ENCODE measurements around the gene CNIH1. TPM values are rescaled to one million over a fixed set of nuclear protein-coding genes. Genes with fewer than 3 reads are reported as not detected.
A peak's percentile ranks its signal among the peaks of the same experiment; 100 is the strongest.
"Not testable (repeated sequence)": the region's sequence is repeated elsewhere in the genome, so short reads cannot be mapped to it uniquely, and the experiment has no call there.

The CNIH1 gene
- total and polyA plus RNA-seq, 5 donors from 2014 or later, result 40.5 to 112 (median 94.5) TPM

GRCh38 chr14:54442961-54443360 lies 1.8 kb upstream of the CNIH1 start:
- ATAC-seq (ENCODE audit: low read depth in 2 of 2); H3K9me3 ChIP-seq (ENCODE audit: control insufficient read depth in 2 of 2, low read length in 2 of 2); H3K27ac Mint-ChIP-seq: not testable (repeated sequence)

GRCh38 chr14:54440476-54440872 lies 700 bp downstream of the CNIH1 start:
- peaks cover 9% of the 10 kb centered on the region for H3K36me3 Mint-ChIP-seq
- Histone ChIP-seq H3K36me3 (ENCODE audit: control insufficient read depth, insufficient read depth, low read length) (peaks cover 3% of the 10 kb centered on the region), H3K9me3 (ENCODE audit: control insufficient read depth in 2 of 2, low read length in 2 of 2) (no peaks in the 10 kb centered on the region), H3K27ac (ENCODE audit: insufficient read depth, low read length, poor library complexity, severe bottlenecking) (peak overlapping the region; percentile 74), H3K27me3 (ENCODE audit: control insufficient read depth, insufficient read depth, low read length) (no peaks in the 10 kb centered on the region), H3K4me1 (ENCODE audit: control insufficient read depth, insufficient read depth, low read length, poor library complexity, severe bottlenecking) (peaks cover 52% of the 10 kb centered on the region), H3K4me3 (ENCODE audit: low read depth, low read length) (peak overlapping the region; percentile 93)
- DNase-seq (no peak), ATAC-seq (ENCODE audit: low read depth in 2 of 2) (no peak)
- H3K4me3 Mint-ChIP-seq, result peak overlapping the region; percentile 85 to 97 (median 94)
- H3K27ac Mint-ChIP-seq, result peak overlapping the region; percentile 84 to 97 (median 90)
- peaks cover 10% of the 10 kb centered on the region for H3K27me3 Mint-ChIP-seq
- peaks cover 36 to 61% (median 48%) of the 10 kb centered on the region in 4 donors for H3K4me1 Mint-ChIP-seq
- H3K9me3 Mint-ChIP-seq, result peaks cover 0 to 2% (median 0%) of the 10 kb centered on the region in 7 donors

More at GRCh38 chr14:54442961-54443360, 1.8 kb upstream of the CNIH1 start:
- Mint-ChIP-seq H3K4me1 (peaks cover 17 to 38% (median 29%) of the 10 kb centered on the region in 4 donors), H3K27me3 (peaks cover 20% of the 10 kb centered on the region)
- H3K4me1 ChIP-seq (ENCODE audit: control insufficient read depth, insufficient read depth, low read length, poor library complexity, severe bottlenecking), result peaks cover 28% of the 10 kb centered on the region
- not testable (repeated sequence) for H3K27me3 ChIP-seq (ENCODE audit: control insufficient read depth, insufficient read depth, low read length); DNase-seq; H3K9me3 Mint-ChIP-seq; H3K36me3 ChIP-seq (ENCODE audit: control insufficient read depth, insufficient read depth, low read length); H3K36me3 Mint-ChIP-seq; H3K4me3 Mint-ChIP-seq; H3K4me3 ChIP-seq (ENCODE audit: low read depth, low read length); H3K27ac ChIP-seq (ENCODE audit: insufficient read depth, low read length, poor library complexity, severe bottlenecking)

GRCh38 chr14:54440037-54440436 lies 1.1 kb downstream of the CNIH1 start:
- Mint-ChIP-seq H3K4me3 (peak overlapping the region; percentile 85 to 97 (median 94)), H3K9me3 (peaks cover 0 to 2% (median 0%) of the 10 kb centered on the region in 7 donors), H3K27ac (peak overlapping the region; percentile 84 to 97 (median 90)), H3K4me1 (peaks cover 39 to 65% (median 52%) of the 10 kb centered on the region in 4 donors), H3K27me3 (peaks cover 10% of the 10 kb centered on the region), H3K36me3 (peaks cover 10% of the 10 kb centered on the region)
- no peak overlapping the region for H3K27ac ChIP-seq (ENCODE audit: insufficient read depth, low read length, poor library complexity, severe bottlenecking)
- peaks cover 3% of the 10 kb centered on the region for H3K36me3 ChIP-seq (ENCODE audit: control insufficient read depth, insufficient read depth, low read length)
- no peak for DNase-seq
- no peaks in the 10 kb centered on the region for H3K9me3 ChIP-seq (ENCODE audit: control insufficient read depth in 2 of 2, low read length in 2 of 2)
- peak overlapping the region; percentile 93 for H3K4me3 ChIP-seq (ENCODE audit: low read depth, low read length)
- peaks cover 55% of the 10 kb centered on the region for H3K4me1 ChIP-seq (ENCODE audit: control insufficient read depth, insufficient read depth, low read length, poor library complexity, severe bottlenecking)
- H3K27me3 ChIP-seq (ENCODE audit: control insufficient read depth, insufficient read depth, low read length), result no peaks in the 10 kb centered on the region
- ATAC-seq (ENCODE audit: low read depth in 2 of 2), result no peak

GRCh38 chr14:54438703-54439102 lies 2.5 kb downstream of the CNIH1 start:
- DNase-seq, result no peak
- Histone ChIP-seq H3K36me3 (ENCODE audit: control insufficient read depth, insufficient read depth, low read length) (peaks cover 10% of the 10 kb centered on the region), H3K4me1 (ENCODE audit: control insufficient read depth, insufficient read depth, low read length, poor library complexity, severe bottlenecking) (peaks cover 64% of the 10 kb centered on the region), H3K9me3 (ENCODE audit: control insufficient read depth in 2 of 2, low read length in 2 of 2) (no peaks in the 10 kb centered on the region), H3K27me3 (ENCODE audit: control insufficient read depth, insufficient read depth, low read length) (no peaks in the 10 kb centered on the region), H3K27ac (ENCODE audit: insufficient read depth, low read length, poor library complexity, severe bottlenecking) (no peak overlapping the region), H3K4me3 (ENCODE audit: low read depth, low read length) (no peak overlapping the region)
- peaks cover 15% of the 10 kb centered on the region for H3K36me3 Mint-ChIP-seq
- no peak for ATAC-seq (ENCODE audit: low read depth in 2 of 2)
- H3K4me1 Mint-ChIP-seq, result peaks cover 44 to 79% (median 63%) of the 10 kb centered on the region in 4 donors
- H3K27ac Mint-ChIP-seq, result no peak overlapping the region
- H3K9me3 Mint-ChIP-seq, result peaks cover 0 to 2% (median 0%) of the 10 kb centered on the region in 7 donors
- peak overlapping the region; percentile 7 to 97 (median 64) for H3K4me3 Mint-ChIP-seq
- H3K27me3 Mint-ChIP-seq, result peaks cover 6% of the 10 kb centered on the region

GRCh38 chr14:54437954-54438353 lies 3.2 kb downstream of the CNIH1 start:
- H3K27ac Mint-ChIP-seq; DNase-seq; H3K9me3 ChIP-seq (ENCODE audit: control insufficient read depth in 2 of 2, low read length in 2 of 2); H3K27ac ChIP-seq (ENCODE audit: insufficient read depth, low read length, poor library complexity, severe bottlenecking); ATAC-seq (ENCODE audit: low read depth in 2 of 2); H3K27me3 Mint-ChIP-seq; H3K9me3 Mint-ChIP-seq; H3K27me3 ChIP-seq (ENCODE audit: control insufficient read depth, insufficient read depth, low read length): not testable (repeated sequence)
- peaks cover 18% of the 10 kb centered on the region for H3K36me3 Mint-ChIP-seq
- peaks cover 50 to 86% (median 70%) of the 10 kb centered on the region in 4 donors for H3K4me1 Mint-ChIP-seq
- peaks cover 64% of the 10 kb centered on the region for H3K4me1 ChIP-seq (ENCODE audit: control insufficient read depth, insufficient read depth, low read length, poor library complexity, severe bottlenecking)
- H3K36me3 ChIP-seq (ENCODE audit: control insufficient read depth, insufficient read depth, low read length), result peaks cover 13% of the 10 kb centered on the region
- H3K4me3 Mint-ChIP-seq, result peak overlapping the region in 2 of 4 donors; percentile 51 to 85
- H3K4me3 ChIP-seq (ENCODE audit: low read depth, low read length), result peak overlapping the region; percentile 52

- Mint-ChIP-seq H3K4me3 (peak overlapping the region; percentile 2 to 79 (median 48)), H3K9me3 (no peaks in the 10 kb centered on the region), H3K36me3 (peaks cover 19% of the 10 kb centered on the region), H3K4me1 (peaks cover 55 to 82% (median 69%) of the 10 kb centered on the region in 4 donors), H3K27me3 (no peaks in the 10 kb centered on the region), H3K27ac (peak overlapping the region; percentile 16 to 77 (median 48))
- ATAC-seq (ENCODE audit: low read depth in 2 of 2) (peak; percentile 58 to 72), DNase-seq (peak in 2 of 3 donors; percentile 14 to 53)
- Histone ChIP-seq H3K27me3 (ENCODE audit: control insufficient read depth, insufficient read depth, low read length) (no peaks in the 10 kb centered on the region), H3K9me3 (ENCODE audit: control insufficient read depth in 2 of 2, low read length in 2 of 2) (no peaks in the 10 kb centered on the region), H3K27ac (ENCODE audit: insufficient read depth, low read length, poor library complexity, severe bottlenecking) (peak overlapping the region; percentile 45), H3K36me3 (ENCODE audit: control insufficient read depth, insufficient read depth, low read length) (peaks cover 26% of the 10 kb centered on the region), H3K4me1 (ENCODE audit: control insufficient read depth, insufficient read depth, low read length, poor library complexity, severe bottlenecking) (peaks cover 56% of the 10 kb centered on the region), H3K4me3 (ENCODE audit: low read depth, low read length) (peak overlapping the region; percentile 52)
Measured at GRCh38 chr14:54435500-54435981, 5.6 kb downstream of the CNIH1 start.

- no peak for DNase-seq
- Mint-ChIP-seq H3K36me3 (peaks cover 29% of the 10 kb centered on the region), H3K4me1 (peaks cover 14 to 22% (median 20%) of the 10 kb centered on the region in 4 donors), H3K27ac (peak overlapping the region in 1 of 3 donors; percentile 83), H3K9me3 (no peaks in the 10 kb centered on the region), H3K27me3 (no peaks in the 10 kb centered on the region), H3K4me3 (no peak overlapping the region)
- Histone ChIP-seq H3K9me3 (ENCODE audit: control insufficient read depth in 2 of 2, low read length in 2 of 2) (no peaks in the 10 kb centered on the region), H3K4me3 (ENCODE audit: low read depth, low read length) (no peak overlapping the region), H3K4me1 (ENCODE audit: control insufficient read depth, insufficient read depth, low read length, poor library complexity, severe bottlenecking) (no peaks in the 10 kb centered on the region), H3K27ac (ENCODE audit: insufficient read depth, low read length, poor library complexity, severe bottlenecking) (no peak overlapping the region), H3K36me3 (ENCODE audit: control insufficient read depth, insufficient read depth, low read length) (peaks cover 64% of the 10 kb centered on the region), H3K27me3 (ENCODE audit: control insufficient read depth, insufficient read depth, low read length) (no peaks in the 10 kb centered on the region)
- ATAC-seq (ENCODE audit: low read depth in 2 of 2), result no peak
Measured at GRCh38 chr14:54428527-54428926, 12.6 kb downstream of the CNIH1 start.

- Histone ChIP-seq H3K27ac (ENCODE audit: insufficient read depth, low read length, poor library complexity, severe bottlenecking) (no peak overlapping the region), H3K4me1 (ENCODE audit: control insufficient read depth, insufficient read depth, low read length, poor library complexity, severe bottlenecking) (no peaks in the 10 kb centered on the region), H3K9me3 (ENCODE audit: control insufficient read depth in 2 of 2, low read length in 2 of 2) (no peaks in the 10 kb centered on the region), H3K4me3 (ENCODE audit: low read depth, low read length) (no peak overlapping the region), H3K36me3 (ENCODE audit: control insufficient read depth, insufficient read depth, low read length) (peaks cover 60% of the 10 kb centered on the region), H3K27me3 (ENCODE audit: control insufficient read depth, insufficient read depth, low read length) (no peaks in the 10 kb centered on the region)
- ATAC-seq (ENCODE audit: low read depth in 2 of 2), result no peak
- no peaks in the 10 kb centered on the region for H3K9me3 Mint-ChIP-seq
- peaks cover 26% of the 10 kb centered on the region for H3K36me3 Mint-ChIP-seq
- H3K27ac Mint-ChIP-seq, result no peak overlapping the region
- H3K4me1 Mint-ChIP-seq, result peaks cover 7 to 17% (median 14%) of the 10 kb centered on the region in 4 donors
- H3K27me3 Mint-ChIP-seq, result no peaks in the 10 kb centered on the region
- DNase-seq, result no peak
- H3K4me3 Mint-ChIP-seq, result no peak overlapping the region
Measured at GRCh38 chr14:54427871-54428270, 13.3 kb downstream of the CNIH1 start.

Measured in CD4-positive, CD25-positive, alpha-beta regulatory T cell (primary cell).